Suprapubic skin (tissue), 4 donors: ENCODE measurements around the gene STAG1. TPM values are rescaled to one million over a fixed set of nuclear protein-coding genes. Genes with fewer than 3 reads are reported as not detected.

Source experiments
- DNase-seq, 2 donors: peaks; one replicate each; pipeline ENCODE4 v3.0.0-alpha.2; 2019; ENCODE audit warnings: low spot score in 2 of 2
- H3K27ac ChIP-seq: fragments of 200-600 bp; sonication (generic); one replicate; pipeline ENCODE4 v1.5.1; 2019
- H3K27me3 ChIP-seq: fragments of 200-600 bp; sonication (generic); one replicate; pipeline ENCODE4 v1.5.1; 2019
- H3K36me3 ChIP-seq: fragments of 200-600 bp; sonication (generic); one replicate; pipeline ENCODE4 v1.5.1; 2019
- H3K4me1 ChIP-seq: fragments of 200-600 bp; sonication (generic); one replicate; pipeline ENCODE4 v1.5.1; 2019
- H3K4me3 ChIP-seq: fragments of 200-600 bp; sonication (generic); one replicate; pipeline ENCODE4 v1.5.1; 2019; ENCODE audit warnings: mild to moderate bottlenecking
- H3K9me3 ChIP-seq: fragments of 200-600 bp; sonication (generic); one replicate; pipeline ENCODE4 v1.5.1; 2019
- CTCF ChIP-seq, 2 donors: fragments of 200-600 bp in 1 of 2; fragments of 450-650 bp in 1 of 2; sonication (generic) in 1 of 2; IDR thresholded peaks; one replicate each; pipeline ENCODE4 v1.5.1; 2016 to 2019; ENCODE audit warnings: antibody characterized with exemption in 2 of 2, mild to moderate bottlenecking in 1 of 2, moderate library complexity in 1 of 2
- EP300 ChIP-seq: sonication (generic); formaldehyde crosslinking; IDR thresholded peaks from one replicate; pipeline ENCODE4 v1.6.1; 2017; ENCODE audit warnings: antibody characterized with exemption
- POLR2A ChIP-seq, 2 donors: fragments of 450-650 bp; IDR thresholded peaks; one replicate each; pipeline ENCODE4 v1.6.1; 2017; ENCODE audit warnings: antibody characterized with exemption in 2 of 2, mild to moderate bottlenecking in 2 of 2, moderate library complexity in 2 of 2
- POLR2AphosphoS5 ChIP-seq, 3 donors: sonication (generic); formaldehyde crosslinking; IDR thresholded peaks; one replicate each; pipeline ENCODE4 v1.6.1; 2017; ENCODE audit warnings: antibody characterized with exemption in 3 of 3
- WGBS: methylation state at CpG from one replicate; pipeline ENCODE4 v1.1.5; 2018; 5-methylcytosine and 5-hydroxymethylcytosine counted together
- total RNA-seq, 4 donors: library from RNA; depleted of rRNA; stranded (reverse); fragments of >200 nt; gene quantifications; one replicate each; pipeline ENCODE4 v1.1.0, GENCODE V29; 2016

Gene STAG1
- total RNA-seq, 4 donors from 2014 or later: 33.8 to 76.4 (median 38.0) TPM

- Histone ChIP-seq H3K27ac (no peak overlapping the region), H3K4me3 (no peak overlapping the region), H3K27me3 (no peaks in the 10 kb centered on the region), H3K36me3 (no peaks in the 10 kb centered on the region), H3K4me1 (no peaks in the 10 kb centered on the region), H3K9me3 (no peaks in the 10 kb centered on the region)
- 97% methylated on average over 2 of the region's 2 CpGs for WGBS
- TF ChIP-seq POLR2AphosphoS5 (IDR thresholded peaks at IDR 0.05) (no peak), CTCF (IDR thresholded peaks at IDR 0.05) (no peak), POLR2A (IDR thresholded peaks at IDR 0.05) (no peak), EP300 (no peak)
- no peak for DNase-seq
These were observed 440.9 kb downstream of the STAG1 start for GRCh38 chr3:136311261-136311660.

GRCh38 chr3:136305879-136306278 is 446.3 kb downstream of the STAG1 start:
- TF ChIP-seq POLR2AphosphoS5 (IDR thresholded peaks at IDR 0.05) (no peak), CTCF (IDR thresholded peaks at IDR 0.05) (no peak), EP300 (no peak), POLR2A (IDR thresholded peaks at IDR 0.05) (no peak)
- Histone ChIP-seq H3K27ac (no peak overlapping the region), H3K27me3 (no peaks in the 10 kb centered on the region), H3K4me1 (no peaks in the 10 kb centered on the region), H3K4me3 (no peak overlapping the region), H3K9me3 (no peaks in the 10 kb centered on the region), H3K36me3 (peaks cover 10% of the 10 kb centered on the region)
- no peak for DNase-seq
- no CpG with 5 or more reads among the region's 1 CpG for WGBS

GRCh38 chr3:136300444-136300843 is 451.7 kb downstream of the STAG1 start:
- no peak for TF ChIP-seq CTCF (IDR thresholded peaks at IDR 0.05)
- Histone ChIP-seq H3K27me3 (no peaks in the 10 kb centered on the region), H3K4me1 (no peaks in the 10 kb centered on the region), H3K4me3 (no peak overlapping the region), H3K27ac (no peak overlapping the region), H3K9me3 (no peaks in the 10 kb centered on the region), H3K36me3 (peaks cover 28% of the 10 kb centered on the region)
- DNase-seq: no peak
- 85% methylated on average over 2 of the region's 2 CpGs for WGBS

- DNase-seq: no peak
- Histone ChIP-seq H3K36me3 (peaks cover 41% of the 10 kb centered on the region), H3K4me3 (no peak overlapping the region), H3K9me3 (no peaks in the 10 kb centered on the region), H3K27me3 (no peaks in the 10 kb centered on the region), H3K4me1 (no peaks in the 10 kb centered on the region), H3K27ac (no peak overlapping the region)
- no peak for TF ChIP-seq CTCF (IDR thresholded peaks at IDR 0.05)
- no peak for TF ChIP-seq POLR2A (IDR thresholded peaks at IDR 0.05)
- TF ChIP-seq EP300: no peak
- TF ChIP-seq POLR2AphosphoS5 (IDR thresholded peaks at IDR 0.05): no peak
- WGBS: 85% methylated on average over 8 of the region's 8 CpGs
These were observed 454.4 kb downstream of the STAG1 start for GRCh38 chr3:136297826-136298225.

GRCh38 chr3:136296960-136297359 is 455.2 kb downstream of the STAG1 start:
- no peak for TF ChIP-seq CTCF (IDR thresholded peaks at IDR 0.05)
- no peak for TF ChIP-seq EP300
- no peak for TF ChIP-seq POLR2A (IDR thresholded peaks at IDR 0.05)
- no peak for TF ChIP-seq POLR2AphosphoS5 (IDR thresholded peaks at IDR 0.05)
- H3K27me3 ChIP-seq: no peaks in the 10 kb centered on the region
- 80% methylated on average over 5 of the region's 5 CpGs for WGBS

More at GRCh38 chr3:136296960-136297359, 455.2 kb downstream of the STAG1 start:
- DNase-seq: no peak
- Histone ChIP-seq H3K4me1 (no peaks in the 10 kb centered on the region), H3K27ac (no peak overlapping the region), H3K4me3 (no peak overlapping the region), H3K9me3 (no peaks in the 10 kb centered on the region), H3K36me3 (peaks cover 41% of the 10 kb centered on the region)
